ENCODE data around the gene PWWP2B.

Gene PWWP2B

DNA sequence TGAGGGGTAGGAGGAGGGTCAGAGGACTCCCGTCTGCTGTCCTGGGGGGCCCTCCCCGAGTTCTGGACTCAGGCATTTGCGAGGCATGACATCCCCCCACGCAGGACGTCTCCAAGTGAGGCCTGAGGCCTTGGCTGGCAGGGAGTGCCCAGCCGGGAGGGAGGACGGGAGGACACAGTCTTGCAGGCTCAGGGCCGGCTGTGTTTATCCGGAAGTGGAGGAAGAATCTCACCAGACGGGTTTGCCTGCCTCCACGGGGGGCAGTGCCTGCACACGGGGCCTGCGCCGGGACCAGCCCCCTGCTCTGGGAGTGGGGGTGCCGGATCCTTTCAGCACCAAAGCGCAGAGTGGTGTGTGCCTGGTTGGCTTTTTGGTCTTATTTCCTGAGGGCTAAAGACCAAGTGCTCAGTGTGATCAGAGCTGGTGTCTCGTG is 10.9 kb downstream of the PWWP2B start:
- DNase-seq (ENCODE audit: low read depth) = no peak

DNA sequence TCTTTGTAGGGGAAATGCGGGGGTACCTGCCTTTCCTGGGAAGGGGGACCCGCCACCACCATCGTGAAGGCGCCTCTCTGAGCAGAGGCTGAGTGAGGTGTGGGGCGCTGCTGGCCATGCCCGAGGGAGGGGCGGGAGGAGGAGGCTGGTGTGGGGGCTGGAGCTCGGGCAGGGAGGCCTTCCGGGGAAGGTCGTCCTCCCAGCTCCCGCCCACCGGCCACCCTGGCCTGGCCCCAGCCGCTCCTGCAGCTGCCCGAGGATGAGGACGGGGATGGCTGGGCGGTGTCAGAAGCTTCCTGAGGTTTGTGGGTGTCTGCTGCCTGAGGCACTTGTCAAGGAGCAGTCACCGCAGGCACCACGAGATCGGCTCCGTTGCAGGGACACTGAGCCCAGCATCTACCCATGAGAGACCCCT is 11.4 kb downstream of the PWWP2B start:
- DNase-seq (ENCODE audit: low read depth) = no peak

DNA sequence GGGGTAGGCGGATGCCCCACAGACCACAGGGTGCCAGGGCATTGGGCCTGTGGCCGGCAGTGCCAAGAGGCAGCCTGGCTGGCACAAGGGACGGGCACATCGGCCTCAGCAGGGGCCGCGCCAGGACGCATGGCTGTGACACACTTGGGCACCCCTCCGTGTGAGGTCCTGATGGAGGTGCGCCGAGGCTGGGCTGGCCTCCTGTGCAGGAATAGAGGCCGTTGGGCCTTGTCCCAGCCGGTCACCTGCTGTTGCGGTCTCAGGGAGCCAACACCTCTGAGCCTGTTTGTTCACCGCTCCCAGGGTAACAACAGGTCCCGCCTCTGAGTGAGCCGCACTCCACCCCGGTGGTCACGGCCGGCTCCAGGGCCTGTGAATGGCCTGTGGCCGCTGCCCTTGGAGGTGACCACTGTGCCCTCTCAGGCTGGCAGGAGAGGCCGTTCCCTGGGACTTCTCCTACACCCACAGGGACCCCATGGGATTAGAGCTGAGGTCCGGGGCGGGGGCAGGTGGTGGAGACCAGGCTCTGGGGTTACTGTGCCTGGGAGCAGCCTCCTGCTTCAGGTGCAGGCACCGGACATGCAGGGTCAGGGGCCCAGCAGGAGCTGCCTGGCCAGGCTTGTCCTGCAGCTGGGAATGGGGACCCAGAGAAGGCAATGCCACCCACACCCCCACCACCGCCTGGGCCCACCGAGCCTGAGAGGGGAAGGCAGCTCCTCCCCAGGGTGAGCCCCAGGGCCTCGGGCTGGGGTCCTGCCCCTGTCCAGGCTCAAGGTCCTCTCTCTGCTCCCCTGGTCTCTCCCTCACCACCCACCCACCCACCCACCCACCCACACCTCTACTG is 12.0 kb downstream of the PWWP2B start:
- DNase-seq (ENCODE audit: low read depth) = no peak

DNA sequence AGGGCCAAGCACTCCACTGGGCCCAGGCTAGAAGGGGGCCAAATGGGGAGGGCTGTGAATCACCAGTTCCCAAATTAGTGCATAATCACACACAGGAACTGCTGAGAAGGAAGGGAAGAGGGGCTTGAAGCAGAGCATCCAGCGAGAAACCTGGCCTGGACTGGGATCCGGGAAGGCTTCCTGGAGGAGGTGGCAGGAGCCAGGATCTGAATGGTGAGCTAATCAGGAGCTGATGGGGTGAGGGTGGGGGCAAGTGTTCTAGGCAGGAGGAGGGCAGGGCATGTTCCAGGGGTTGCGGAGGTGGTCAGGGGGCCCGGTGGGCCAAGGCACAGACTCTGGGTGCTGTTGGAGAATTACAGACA is 12.6 kb downstream of the PWWP2B start:
- no peak for DNase-seq (ENCODE audit: low read depth)

DNA sequence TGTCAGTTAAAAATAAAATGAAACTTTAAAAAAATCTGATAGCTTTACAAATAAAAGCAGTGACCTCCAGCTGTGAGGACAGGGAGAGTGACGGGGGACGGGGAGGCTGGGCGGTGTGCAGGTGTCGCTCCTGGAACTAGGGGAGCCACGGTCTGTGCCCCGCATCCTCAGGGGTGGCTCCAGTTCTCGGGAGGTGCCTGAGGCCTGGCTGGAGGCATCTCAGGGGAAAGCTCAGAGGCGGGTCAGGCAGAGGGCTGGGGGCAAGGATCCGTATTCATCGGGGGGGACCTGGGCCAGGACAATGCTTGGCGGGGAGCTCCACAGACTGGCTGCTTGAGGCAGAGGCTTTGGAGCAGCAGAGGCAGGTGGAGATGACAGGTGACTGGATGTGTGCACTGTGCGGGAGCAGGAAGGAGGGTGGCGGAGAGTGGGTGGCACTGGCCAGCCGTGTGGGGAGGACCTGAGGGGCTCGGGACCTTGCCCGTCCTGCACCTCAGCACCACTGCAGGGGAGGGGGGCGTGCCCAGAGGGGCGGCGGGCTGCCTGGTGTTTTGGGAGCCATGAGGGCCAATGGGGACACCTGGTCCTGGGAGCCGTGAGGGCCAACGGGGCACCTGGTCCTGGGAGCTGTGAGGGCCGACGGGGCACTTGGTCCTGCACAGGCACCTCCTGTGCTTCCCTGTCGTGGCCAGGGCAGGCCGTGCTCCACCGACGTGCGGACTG is 13.2 kb downstream of the PWWP2B start:
- DNase-seq (ENCODE audit: low read depth) = no peak

DNA sequence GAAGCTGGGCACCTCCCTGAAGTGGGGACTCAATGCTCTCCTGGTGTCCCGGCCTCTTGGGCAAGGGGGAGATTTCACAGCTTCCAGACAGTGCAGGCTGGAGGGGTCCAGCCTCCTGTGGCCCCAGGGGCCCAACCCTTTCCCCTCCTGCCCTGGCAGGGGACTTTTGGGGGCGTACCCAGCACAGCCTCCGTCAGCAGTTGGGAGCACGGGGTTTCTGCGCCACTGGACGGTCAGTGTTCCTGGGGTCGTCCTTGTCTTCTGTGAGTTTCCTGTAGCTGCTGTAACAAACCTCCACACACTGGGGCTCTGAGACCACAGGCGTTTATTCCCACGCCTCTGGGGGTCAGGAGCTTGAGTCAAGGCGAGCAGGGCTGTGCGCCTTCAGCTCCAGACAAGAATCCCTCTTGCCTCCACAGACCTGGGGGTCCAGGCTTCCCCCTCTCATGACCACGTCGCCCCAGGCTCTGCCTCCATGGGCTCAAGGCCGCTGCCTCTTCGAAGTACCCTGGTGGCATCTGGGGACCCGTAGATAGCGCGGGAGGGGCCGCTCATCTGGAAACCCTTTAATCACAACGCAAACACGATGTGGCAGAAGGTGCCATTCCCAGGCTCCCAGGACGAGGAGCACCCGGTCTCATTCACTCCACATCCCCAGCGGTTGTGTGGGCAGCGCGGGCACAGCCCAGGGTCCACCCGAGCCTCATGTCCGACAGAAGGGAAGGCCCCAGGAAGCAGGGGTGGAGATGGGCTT is 14.0 kb downstream of the PWWP2B start:
- no peak for DNase-seq (ENCODE audit: low read depth)

DNA sequence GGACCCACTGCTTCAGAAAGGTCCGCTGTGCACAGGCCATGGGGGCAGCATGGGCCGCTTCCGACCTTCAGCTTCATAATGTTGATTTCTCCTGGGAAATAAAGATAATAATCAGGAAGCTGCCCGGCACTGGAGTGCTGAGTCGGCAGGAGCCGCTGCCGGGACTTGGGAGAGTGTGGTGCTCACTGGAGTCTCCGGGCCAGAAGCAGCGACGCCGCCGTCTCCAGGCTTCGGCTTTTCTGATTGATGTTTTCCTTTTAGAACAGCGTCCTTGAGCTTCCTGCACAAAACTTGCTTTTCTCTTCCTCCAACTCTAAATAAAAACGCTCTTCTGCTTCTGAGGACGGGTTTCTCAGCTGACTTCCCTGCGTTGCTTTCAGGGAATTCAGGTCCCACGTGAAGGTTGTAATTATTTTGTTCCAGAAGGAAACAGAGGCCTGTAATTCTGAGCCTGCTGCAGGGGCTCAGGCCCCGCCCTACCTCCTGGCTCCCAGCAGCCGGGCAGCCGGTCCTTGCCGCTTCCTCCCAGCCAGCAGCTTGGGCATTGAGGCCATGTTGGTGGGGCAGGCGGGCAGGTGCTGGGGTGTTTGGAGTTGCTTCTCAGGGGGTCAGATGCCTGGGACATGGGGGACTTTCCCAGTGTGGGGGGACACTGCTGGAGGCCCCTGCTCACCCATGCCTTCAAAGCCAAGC is 14.7 kb downstream of the PWWP2B start:
- no peak for DNase-seq (ENCODE audit: low read depth)

DNA sequence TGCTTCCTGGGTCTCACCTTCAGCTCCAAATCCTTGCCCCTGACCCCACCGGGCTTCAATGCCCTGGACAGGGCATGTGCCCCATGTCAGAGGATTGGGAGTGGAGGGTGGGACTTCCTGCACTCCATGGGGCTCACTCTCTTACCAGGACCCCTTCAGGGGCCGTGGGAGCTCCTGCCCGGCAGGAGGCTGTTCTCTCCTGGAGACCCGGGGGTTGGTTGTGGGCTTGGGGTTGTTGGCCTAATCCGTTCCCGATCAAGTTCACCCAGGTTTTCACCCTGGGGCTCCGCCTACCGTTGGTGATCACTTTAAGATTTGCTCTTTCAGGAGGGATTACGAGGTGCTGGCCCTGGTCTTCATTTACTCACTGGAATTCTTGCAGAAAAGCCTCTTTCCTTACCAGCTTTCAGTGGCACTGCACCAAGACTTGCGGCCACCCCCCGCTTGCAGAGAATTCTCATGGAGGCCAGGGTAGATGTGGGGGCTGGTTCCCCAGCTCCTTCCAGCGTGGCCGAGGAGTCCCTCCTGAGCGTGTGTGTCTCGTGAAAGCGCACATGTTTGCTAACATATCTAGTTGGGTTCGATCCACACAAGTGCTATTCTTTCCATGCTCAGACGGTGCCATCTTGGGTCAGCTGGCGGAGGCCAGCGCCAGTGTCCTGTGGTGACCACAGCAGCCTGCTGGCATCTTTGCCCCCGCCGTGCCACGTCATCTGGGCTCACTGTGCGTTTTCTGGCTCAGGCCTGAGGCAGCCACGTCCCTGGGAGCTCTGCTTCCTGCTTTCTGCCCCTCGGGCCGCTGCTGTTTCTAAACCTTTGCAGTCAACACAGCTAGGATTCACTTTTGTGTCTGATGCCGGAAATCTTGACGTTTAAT is 15.6 kb downstream of the PWWP2B start:
- DNase-seq (ENCODE audit: low read depth) = no peak

DNA sequence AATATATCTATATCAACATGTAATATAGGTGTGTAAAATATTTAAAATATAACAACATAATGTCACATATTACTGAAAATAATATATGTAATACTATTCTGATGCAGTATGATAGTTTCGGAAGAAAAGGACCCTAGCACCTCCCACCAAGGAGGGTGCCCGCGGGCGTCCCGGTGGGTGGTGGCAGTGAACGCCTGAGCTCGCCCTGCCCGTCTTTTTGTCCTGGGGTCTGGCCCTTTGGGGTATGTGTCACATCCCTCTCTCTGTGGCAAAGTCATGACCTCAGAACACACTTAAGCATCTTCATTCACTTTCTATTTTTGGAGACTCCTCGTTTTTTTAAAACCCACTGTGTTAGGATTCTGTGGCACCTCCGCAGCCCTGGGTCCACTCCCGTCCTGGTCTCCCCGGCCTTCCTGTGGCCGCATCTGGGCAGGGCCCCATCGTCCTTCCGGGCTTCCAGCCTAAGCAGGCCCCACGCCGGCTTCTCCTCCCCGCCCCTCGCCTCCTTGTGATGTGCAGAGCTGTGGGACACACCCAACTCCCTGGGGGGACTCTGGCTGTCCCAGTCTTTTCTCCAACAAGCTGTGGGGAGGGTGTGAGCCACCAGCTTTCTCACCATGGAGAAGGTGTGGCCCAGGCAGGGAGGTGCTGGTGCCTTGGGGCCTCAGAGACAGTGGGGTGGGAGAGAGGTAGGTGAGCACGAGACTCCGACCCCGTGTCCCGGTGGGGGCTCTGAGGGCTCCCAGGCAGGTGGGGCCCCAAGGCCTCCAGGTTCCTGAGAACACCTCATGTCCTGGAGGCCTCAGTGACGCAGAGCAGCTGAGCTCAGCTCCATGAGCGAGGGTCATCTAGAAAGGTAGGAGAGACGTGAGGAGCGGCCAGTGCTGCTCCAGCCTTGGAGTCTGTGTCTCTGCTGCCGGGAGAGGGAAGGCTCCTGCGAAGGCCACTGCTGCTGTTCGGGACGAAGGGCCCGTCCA is 16.5 kb downstream of the PWWP2B start:
- DNase-seq (ENCODE audit: low read depth) = no peak

DNA sequence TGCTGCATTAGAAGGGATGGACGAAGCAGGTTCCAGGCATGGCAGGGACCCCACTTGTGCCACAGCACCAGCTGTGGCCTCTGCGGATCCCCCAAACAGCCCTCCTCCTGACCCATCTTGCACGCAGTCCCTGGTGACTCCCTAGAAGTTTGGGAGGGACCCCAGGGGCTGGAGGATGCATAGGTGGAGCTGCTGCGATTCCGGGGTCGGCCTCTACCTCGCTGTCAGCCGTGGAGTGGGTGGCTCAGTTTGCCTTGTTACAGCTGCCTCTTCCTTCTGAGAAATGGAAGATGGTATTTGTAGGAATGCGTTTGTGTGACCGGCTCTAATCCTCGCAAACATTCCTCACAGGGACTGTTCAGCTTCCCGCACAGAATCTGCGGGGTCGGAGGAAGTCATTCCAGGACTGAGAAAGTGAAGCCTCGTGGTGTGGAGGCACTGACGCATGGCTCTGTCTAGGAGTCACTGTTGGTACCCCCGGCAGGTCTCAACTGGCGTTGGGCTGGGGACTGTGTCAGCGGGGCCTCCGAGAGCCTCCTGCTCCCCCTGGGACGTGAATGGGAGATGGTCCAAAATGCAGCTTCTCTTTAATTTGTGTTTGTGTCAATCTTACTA is 17.5 kb downstream of the PWWP2B start:
- no peak for DNase-seq (ENCODE audit: low read depth)

DNA sequence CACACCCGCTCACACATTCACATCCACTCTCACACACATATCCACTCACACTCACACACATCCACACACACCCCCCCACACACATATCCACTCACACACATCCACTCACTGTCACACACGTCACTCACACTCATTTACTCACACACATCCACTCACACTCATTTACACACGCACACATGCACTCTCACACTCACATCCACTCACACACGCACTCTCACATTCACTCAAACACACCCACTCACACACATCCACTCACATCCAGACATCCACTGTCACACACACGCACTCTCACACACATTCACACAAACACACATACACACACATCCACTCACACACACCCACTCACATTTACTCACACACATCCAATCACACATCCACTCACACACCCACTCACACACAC is 18.3 kb downstream of the PWWP2B start:
- no peak for DNase-seq (ENCODE audit: low read depth)

DNA sequence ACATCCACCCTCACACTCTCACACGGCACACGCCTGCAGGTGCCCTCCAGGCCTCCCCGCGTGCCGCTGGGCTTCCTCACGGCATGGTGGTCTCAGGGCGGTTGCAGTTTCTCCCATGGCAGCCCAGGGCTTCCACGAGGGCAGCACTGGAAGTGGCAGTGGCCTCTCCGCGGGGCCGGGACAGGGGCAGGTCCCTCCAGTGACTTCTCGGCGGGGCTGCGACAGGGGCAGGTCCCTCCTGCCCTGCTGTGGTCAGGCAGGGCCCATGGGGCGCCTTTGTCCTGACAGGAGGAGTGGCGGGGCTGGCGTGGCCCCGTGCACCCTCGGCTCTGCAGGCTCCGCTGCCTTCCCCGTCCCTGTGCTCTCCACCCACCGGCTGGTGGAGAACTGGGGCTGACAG is 19.0 kb downstream of the PWWP2B start:
- DNase-seq (ENCODE audit: low read depth) = no peak

DNA sequence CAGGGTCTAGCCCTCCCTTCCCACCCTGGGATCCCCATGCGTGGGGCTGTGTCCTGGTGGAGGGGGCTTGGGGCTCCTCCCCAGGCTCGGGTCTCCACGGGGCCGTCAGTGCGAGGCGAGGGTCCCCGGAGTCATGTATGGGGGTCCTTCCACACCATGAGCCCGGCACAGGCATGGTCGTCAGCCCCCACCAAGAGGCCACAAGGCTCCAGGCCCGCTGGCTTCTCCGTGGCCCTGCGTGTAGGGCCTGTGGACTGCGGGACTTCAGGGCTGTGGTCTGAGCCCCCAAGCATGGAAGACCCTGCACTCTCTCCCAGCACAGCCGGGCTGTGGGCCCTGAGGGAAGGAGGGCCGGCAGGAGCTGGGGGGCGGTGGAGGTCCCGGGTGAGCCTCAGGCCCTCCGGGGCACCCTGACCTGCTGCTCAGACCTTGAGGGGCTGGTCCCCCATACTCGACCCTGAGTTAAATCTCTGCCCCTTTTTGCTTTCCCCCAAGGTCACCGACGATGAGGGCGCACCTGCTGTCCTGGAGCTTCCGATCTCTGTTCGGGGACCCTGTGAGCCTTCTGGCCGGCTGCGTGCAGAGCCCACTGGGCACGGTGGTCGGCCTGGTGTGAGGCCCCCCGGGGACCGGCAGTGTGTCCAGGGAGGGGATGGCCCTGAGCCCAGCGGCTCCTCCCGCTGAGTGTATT is 19.7 kb downstream of the PWWP2B start:
- DNase-seq (ENCODE audit: low read depth) = no peak

DNA sequence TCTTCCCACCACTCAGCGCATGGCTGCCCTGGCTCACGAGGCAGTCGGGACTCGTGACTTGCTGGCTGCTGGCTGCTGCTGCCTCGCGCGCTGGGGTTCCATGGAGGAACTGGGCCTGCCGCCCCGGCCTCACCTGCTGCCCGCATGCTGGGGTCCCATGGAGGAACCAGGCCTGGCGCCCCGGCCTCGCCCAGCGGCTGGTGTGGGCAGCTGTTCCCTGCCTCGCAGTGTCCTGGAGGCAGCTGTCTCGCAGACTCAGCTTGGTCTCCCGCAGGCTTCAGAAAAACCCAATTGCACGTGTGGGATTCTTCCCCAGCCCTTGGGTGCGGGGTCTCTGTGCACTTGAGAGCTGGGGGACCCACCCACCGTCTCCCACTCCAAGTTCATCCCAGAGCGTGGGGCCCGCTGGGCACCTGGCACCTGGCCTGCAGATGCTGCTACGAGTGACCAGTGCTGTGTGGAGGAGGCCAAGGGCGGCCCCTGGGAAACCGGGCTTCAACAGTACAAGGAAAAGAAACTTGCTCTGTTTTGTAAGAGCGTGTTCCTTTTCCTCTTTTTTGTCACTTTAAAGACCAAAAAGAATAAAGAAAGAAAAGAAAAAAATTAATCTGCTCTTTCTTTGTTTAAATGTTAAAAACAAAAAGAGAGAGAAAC is 20.4 kb downstream of the PWWP2B start:
- DNase-seq (ENCODE audit: low read depth) = no peak

DNA sequence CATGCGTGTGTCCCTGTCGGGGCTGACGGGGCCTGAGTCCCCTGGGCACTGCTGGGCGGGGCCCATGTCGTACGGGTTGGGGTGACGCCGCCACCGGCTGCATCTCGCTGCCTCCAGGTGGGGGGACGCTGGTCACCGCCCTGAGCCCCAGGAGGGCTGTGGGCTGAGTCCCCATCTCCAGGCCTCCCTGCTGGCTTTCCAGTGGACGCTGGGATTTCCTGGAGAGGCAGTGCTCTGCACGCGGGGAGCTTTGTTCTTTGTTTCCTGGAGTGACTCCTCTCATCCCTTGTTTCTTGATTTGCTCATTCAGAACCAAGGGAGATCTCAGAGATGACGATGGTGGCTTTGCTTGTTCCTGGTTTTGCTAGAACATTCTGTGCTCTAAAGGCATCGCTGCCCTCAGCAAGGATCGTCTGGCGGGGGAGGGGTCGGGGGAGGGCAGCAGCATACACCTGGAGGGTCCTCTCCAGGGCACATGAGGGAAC is 21.0 kb downstream of the PWWP2B start:
- DNase-seq (ENCODE audit: low read depth) = no peak

DNA sequence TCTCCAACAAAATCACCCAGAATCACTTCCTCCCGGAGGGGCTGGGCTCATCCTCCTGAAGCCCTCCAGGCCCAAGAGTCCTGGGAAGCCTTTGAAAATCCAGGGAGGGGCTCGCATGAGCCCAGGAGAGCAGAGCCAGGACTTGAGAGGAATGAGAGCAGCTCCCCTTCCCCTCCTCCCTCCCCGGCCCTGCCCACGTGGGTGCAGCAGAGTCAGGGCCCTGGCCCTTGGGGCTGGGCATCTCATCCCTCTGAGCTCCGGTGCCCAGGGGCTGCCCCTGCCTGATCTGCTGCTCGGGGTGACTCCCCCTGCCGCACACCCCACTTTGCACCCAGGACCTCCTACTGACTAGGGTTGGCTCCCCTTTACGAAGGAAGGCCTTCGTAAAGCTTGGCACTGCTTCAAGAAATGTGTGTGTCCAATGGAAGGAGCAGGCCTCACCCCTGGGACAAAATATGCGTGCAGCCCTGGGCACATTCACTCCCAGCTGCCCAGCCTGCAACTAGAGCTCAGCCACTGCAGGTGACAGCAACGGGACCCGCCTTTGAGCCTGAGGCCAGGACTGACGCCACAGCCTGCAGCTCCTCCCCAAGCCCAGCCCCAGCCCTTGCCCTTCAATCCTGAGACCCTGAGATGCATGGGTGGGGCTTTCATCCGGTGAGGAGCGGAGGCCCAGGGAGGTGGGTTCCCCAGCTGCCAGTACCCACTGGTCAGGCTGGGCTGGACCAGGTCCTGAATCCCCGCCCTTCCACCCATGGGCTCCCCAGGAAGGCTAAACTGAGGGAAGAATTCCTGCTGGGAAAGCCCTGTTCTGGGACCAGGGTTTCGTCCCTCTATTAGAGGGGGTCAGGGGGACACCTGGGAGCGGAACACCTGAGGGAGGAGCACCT is 21.8 kb downstream of the PWWP2B start:
- no peak for DNase-seq (ENCODE audit: low read depth)
